Neural progenitor cell (in vitro differentiated cells): ENCODE results near the gene TRMT2B. TPM values are rescaled to one million over a fixed set of nuclear protein-coding genes. Genes with fewer than 3 reads are reported as not detected.

Source experiments
- DNase-seq: peaks from one replicate; pipeline ENCODE4 v3.0.0-alpha.2; 2016; ENCODE audit warnings: low spot score
- H2AFZ ChIP-seq: fragments of 200-600 bp; sonication (generic); replicated peaks from 2 replicates; pipeline ENCODE4 v1.6.1; 2016; ENCODE audit warnings: antibody characterized with exemption
- H3F3A ChIP-seq: fragments of 200-600 bp; sonication (generic); 2 replicates; pipeline ENCODE4 v1.6.1; 2016; ENCODE audit warnings: antibody characterized with exemption, low read depth
- H3K27ac ChIP-seq: fragments of 200-600 bp; sonication (generic); 2 replicates; pipeline ENCODE4 v1.5.1; 2016; ENCODE audit warnings: mild to moderate bottlenecking
- H3K27me3 ChIP-seq: fragments of 200-600 bp; sonication (generic); 2 replicates; pipeline ENCODE4 v1.6.1; 2016; ENCODE audit warnings: mild to moderate bottlenecking, moderate library complexity
- H3K36me3 ChIP-seq: fragments of 200-600 bp; sonication (generic); 2 replicates; pipeline ENCODE4 v1.5.1; 2016
- H3K4me1 ChIP-seq: fragments of 200-600 bp; sonication (generic); 2 replicates; pipeline ENCODE4 v1.6.1; 2016; ENCODE audit warnings: mixed run types
- H3K4me2 ChIP-seq: fragments of 200-600 bp; sonication (generic); 2 replicates; pipeline ENCODE4 v1.6.1; 2016
- H3K4me3 ChIP-seq: fragments of 200-600 bp; sonication (generic); 2 replicates; pipeline ENCODE4 v1.5.1; 2016
- H3K79me2 ChIP-seq: fragments of 200-600 bp; sonication (generic); 2 replicates; pipeline ENCODE4 v1.6.1; 2016; ENCODE audit warnings: low read depth
- H3K9ac ChIP-seq: fragments of 200-600 bp; sonication (generic); 2 replicates; pipeline ENCODE4 v1.6.1; 2016
- H3K9me3 ChIP-seq: fragments of 200-600 bp; sonication (generic); 2 replicates; pipeline ENCODE4 v1.5.1; 2016; ENCODE audit warnings: low read depth
- H4K20me1 ChIP-seq: fragments of 200-600 bp; sonication (generic); 2 replicates; pipeline ENCODE4 v1.6.1; 2016; ENCODE audit warnings: low read depth
- H3K27ac Mint-ChIP-seq: 3 replicates; pipeline ENCODE4 v1.8.0; 2021; ENCODE audit warnings: mixed read lengths
- H3K27me3 Mint-ChIP-seq: 2 replicates; pipeline ENCODE4 v1.8.0; 2022; ENCODE audit warnings: low read depth, mild to moderate bottlenecking, inconsistent platforms, moderate library complexity, mixed read lengths; ENCODE audit not compliant: insufficient read depth
- H3K36me3 Mint-ChIP-seq: 3 replicates; pipeline ENCODE4 v1.8.0; 2021; ENCODE audit warnings: mixed read lengths
- H3K4me1 Mint-ChIP-seq: 3 replicates; pipeline ENCODE4 v1.8.0; 2021; ENCODE audit warnings: mixed read lengths
- H3K4me3 Mint-ChIP-seq: 3 replicates; pipeline ENCODE4 v1.8.0; 2021; ENCODE audit warnings: mild to moderate bottlenecking, moderate library complexity, mixed read lengths
- H3K9me3 Mint-ChIP-seq: 3 replicates; pipeline ENCODE4 v1.8.0; 2020; ENCODE audit warnings: mixed read lengths
- EZH2 ChIP-seq: fragments of 200-600 bp; sonication (generic); IDR thresholded peaks from 2 replicates; pipeline ENCODE4 v1.6.1; 2017; ENCODE audit warnings: antibody characterized with exemption, mild to moderate bottlenecking, moderate library complexity
- EZH2phosphoT487 ChIP-seq: fragments of 200-600 bp; sonication (generic); IDR thresholded peaks from 2 replicates; pipeline ENCODE4 v1.6.1; 2017; ENCODE audit warnings: antibody characterized with exemption
- total RNA-seq: library from RNA; depleted of rRNA; stranded (reverse); fragments of >200 nt; gene quantifications from 2 replicates; pipeline ENCODE4 v1.2.3, GENCODE V29; 2015; ENCODE audit warnings: low replicate concordance
- TF ChIP-seq, protein P1 (sequence below): fragments of 200-600 bp; sonication (generic); IDR thresholded peaks from 2 replicates; pipeline ENCODE4 v1.5.1; 2017; ENCODE audit warnings: antibody characterized with exemption, mild to moderate bottlenecking

Gene TRMT2B
- total RNA-seq, 1 donor from 2014 or later, result 11.5 TPM

GRCh38 chrX:101037231-101037630 is 14.7 kb downstream of the TRMT2B start:
- no peak overlapping the region for H3K4me2 ChIP-seq
- H3K79me2 ChIP-seq, result no peaks in the 10 kb centered on the region
- no peaks in the 10 kb centered on the region for H3K4me1 Mint-ChIP-seq
- H3K27me3 Mint-ChIP-seq, result peaks cover 2% of the 10 kb centered on the region
- no peaks in the 10 kb centered on the region for H3K36me3 ChIP-seq
- no peak overlapping the region for H3K27ac Mint-ChIP-seq
- TF ChIP-seq, protein P1, sequence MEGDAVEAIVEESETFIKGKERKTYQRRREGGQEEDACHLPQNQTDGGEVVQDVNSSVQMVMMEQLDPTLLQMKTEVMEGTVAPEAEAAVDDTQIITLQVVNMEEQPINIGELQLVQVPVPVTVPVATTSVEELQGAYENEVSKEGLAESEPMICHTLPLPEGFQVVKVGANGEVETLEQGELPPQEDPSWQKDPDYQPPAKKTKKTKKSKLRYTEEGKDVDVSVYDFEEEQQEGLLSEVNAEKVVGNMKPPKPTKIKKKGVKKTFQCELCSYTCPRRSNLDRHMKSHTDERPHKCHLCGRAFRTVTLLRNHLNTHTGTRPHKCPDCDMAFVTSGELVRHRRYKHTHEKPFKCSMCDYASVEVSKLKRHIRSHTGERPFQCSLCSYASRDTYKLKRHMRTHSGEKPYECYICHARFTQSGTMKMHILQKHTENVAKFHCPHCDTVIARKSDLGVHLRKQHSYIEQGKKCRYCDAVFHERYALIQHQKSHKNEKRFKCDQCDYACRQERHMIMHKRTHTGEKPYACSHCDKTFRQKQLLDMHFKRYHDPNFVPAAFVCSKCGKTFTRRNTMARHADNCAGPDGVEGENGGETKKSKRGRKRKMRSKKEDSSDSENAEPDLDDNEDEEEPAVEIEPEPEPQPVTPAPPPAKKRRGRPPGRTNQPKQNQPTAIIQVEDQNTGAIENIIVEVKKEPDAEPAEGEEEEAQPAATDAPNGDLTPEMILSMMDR, result no peak
- no peak for TF ChIP-seq EZH2phosphoT487
- TF ChIP-seq EZH2, result no peak
- H3K27me3 ChIP-seq, result no peaks in the 10 kb centered on the region
- no peak overlapping the region for H3K4me3 Mint-ChIP-seq
- H3K4me3 ChIP-seq, result no peak overlapping the region
- no peaks in the 10 kb centered on the region for H3K9me3 ChIP-seq
- H3K9me3 Mint-ChIP-seq, result peaks cover 5% of the 10 kb centered on the region
- H3F3A ChIP-seq, result no peaks in the 10 kb centered on the region
- DNase-seq, result no peak
- no peaks in the 10 kb centered on the region for H4K20me1 ChIP-seq
- H3K4me1 ChIP-seq, result no peaks in the 10 kb centered on the region
- peaks cover 4% of the 10 kb centered on the region for H3K36me3 Mint-ChIP-seq
- H3K27ac ChIP-seq, result no peak overlapping the region
- H3K9ac ChIP-seq, result no peak overlapping the region
- no peak overlapping the region for H2AFZ ChIP-seq

GRCh38 chrX:101029665-101030064 is 22.2 kb downstream of the TRMT2B start:
- no peak overlapping the region for H3K27ac ChIP-seq
- peaks cover 7% of the 10 kb centered on the region for H3K9me3 Mint-ChIP-seq
- no peaks in the 10 kb centered on the region for H3K9me3 ChIP-seq
- H3K4me1 ChIP-seq, result no peaks in the 10 kb centered on the region
- no peaks in the 10 kb centered on the region for H3K27me3 ChIP-seq
- no peak overlapping the region for H3K4me2 ChIP-seq
- H3K9ac ChIP-seq, result no peak overlapping the region
- peaks cover 12% of the 10 kb centered on the region for H3K36me3 Mint-ChIP-seq
- no peaks in the 10 kb centered on the region for H3K4me1 Mint-ChIP-seq
- H3K4me3 Mint-ChIP-seq, result no peak overlapping the region
- H3K27me3 Mint-ChIP-seq, result no peaks in the 10 kb centered on the region
- H4K20me1 ChIP-seq, result no peaks in the 10 kb centered on the region
- no peaks in the 10 kb centered on the region for H3F3A ChIP-seq
- no peak overlapping the region for H3K27ac Mint-ChIP-seq
- no peaks in the 10 kb centered on the region for H3K36me3 ChIP-seq
- no peaks in the 10 kb centered on the region for H3K79me2 ChIP-seq
- no peak overlapping the region for H2AFZ ChIP-seq
- DNase-seq, result no peak
- no peak for TF ChIP-seq EZH2phosphoT487
- TF ChIP-seq, protein P1, result no peak
- no peak for TF ChIP-seq EZH2
- no peak overlapping the region for H3K4me3 ChIP-seq

GRCh38 chrX:101028562-101028961 is 23.3 kb downstream of the TRMT2B start:
- H3K27me3 Mint-ChIP-seq, result no peaks in the 10 kb centered on the region
- H3K4me3 Mint-ChIP-seq, result no peak overlapping the region
- H3K9me3 Mint-ChIP-seq, result peaks cover 7% of the 10 kb centered on the region
- H3K27me3 ChIP-seq, result no peaks in the 10 kb centered on the region
- H3K27ac Mint-ChIP-seq, result no peak overlapping the region
- H3K4me1 ChIP-seq, result no peaks in the 10 kb centered on the region
- no peaks in the 10 kb centered on the region for H3F3A ChIP-seq
- H3K4me1 Mint-ChIP-seq, result no peaks in the 10 kb centered on the region
- no peaks in the 10 kb centered on the region for H3K79me2 ChIP-seq
- no peak overlapping the region for H2AFZ ChIP-seq
- no peak overlapping the region for H3K9ac ChIP-seq
- no peak overlapping the region for H3K4me3 ChIP-seq
- H3K27ac ChIP-seq, result no peak overlapping the region
- H3K4me2 ChIP-seq, result no peak overlapping the region
- H3K36me3 Mint-ChIP-seq, result peaks cover 12% of the 10 kb centered on the region
- no peaks in the 10 kb centered on the region for H3K36me3 ChIP-seq
- H4K20me1 ChIP-seq, result no peaks in the 10 kb centered on the region
- TF ChIP-seq, protein P1, result no peak
- TF ChIP-seq EZH2, result no peak
- no peak for TF ChIP-seq EZH2phosphoT487
- no peaks in the 10 kb centered on the region for H3K9me3 ChIP-seq
- DNase-seq, result no peak

DNA sequence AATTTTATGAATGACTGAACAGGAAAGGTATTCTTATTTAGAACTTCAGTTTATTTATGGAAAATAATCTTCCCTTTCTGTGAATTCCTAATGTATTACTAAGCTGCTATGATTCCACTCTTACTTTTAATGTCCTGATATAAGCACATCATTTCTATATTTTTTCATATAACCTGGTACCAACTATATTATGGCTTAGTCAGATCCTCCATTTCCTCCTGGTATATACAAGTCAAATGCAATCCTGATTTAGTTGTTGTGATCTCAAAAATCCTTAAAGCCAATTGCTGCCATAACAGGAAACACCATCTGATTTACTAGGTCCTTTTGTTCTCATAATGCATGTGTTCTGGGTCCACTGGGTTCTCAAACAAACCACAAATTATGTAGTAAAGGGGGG is 26.8 kb downstream of the TRMT2B start:
- Mint-ChIP-seq H3K27me3 (no peaks in the 10 kb centered on the region), H3K4me1 (no peaks in the 10 kb centered on the region)
- no peak for TF ChIP-seq EZH2
- TF ChIP-seq EZH2phosphoT487, result no peak
- TF ChIP-seq, protein P1, result no peak

More for the DNA sequence above, 26.8 kb downstream of the TRMT2B start:
- no peaks in the 10 kb centered on the region for H4K20me1 ChIP-seq
- no peaks in the 10 kb centered on the region for H3K4me1 ChIP-seq
- H3K4me3 Mint-ChIP-seq, result no peak overlapping the region
- no peaks in the 10 kb centered on the region for H3F3A ChIP-seq
- no peak overlapping the region for H3K27ac Mint-ChIP-seq
- H3K9me3 ChIP-seq, result no peaks in the 10 kb centered on the region
- no peak overlapping the region for H3K9ac ChIP-seq
- H2AFZ ChIP-seq, result no peak overlapping the region
- H3K27me3 ChIP-seq, result no peaks in the 10 kb centered on the region
- H3K27ac ChIP-seq, result no peak overlapping the region
- no peaks in the 10 kb centered on the region for H3K36me3 ChIP-seq
- DNase-seq, result no peak
- no peaks in the 10 kb centered on the region for H3K79me2 ChIP-seq
- peaks cover 16% of the 10 kb centered on the region for H3K36me3 Mint-ChIP-seq
- peaks cover 9% of the 10 kb centered on the region for H3K9me3 Mint-ChIP-seq
- H3K4me3 ChIP-seq, result no peak overlapping the region
- H3K4me2 ChIP-seq, result no peak overlapping the region
